ENCODE measurements around the gene RBM14.

- TF ChIP-seq, protein P1, sequence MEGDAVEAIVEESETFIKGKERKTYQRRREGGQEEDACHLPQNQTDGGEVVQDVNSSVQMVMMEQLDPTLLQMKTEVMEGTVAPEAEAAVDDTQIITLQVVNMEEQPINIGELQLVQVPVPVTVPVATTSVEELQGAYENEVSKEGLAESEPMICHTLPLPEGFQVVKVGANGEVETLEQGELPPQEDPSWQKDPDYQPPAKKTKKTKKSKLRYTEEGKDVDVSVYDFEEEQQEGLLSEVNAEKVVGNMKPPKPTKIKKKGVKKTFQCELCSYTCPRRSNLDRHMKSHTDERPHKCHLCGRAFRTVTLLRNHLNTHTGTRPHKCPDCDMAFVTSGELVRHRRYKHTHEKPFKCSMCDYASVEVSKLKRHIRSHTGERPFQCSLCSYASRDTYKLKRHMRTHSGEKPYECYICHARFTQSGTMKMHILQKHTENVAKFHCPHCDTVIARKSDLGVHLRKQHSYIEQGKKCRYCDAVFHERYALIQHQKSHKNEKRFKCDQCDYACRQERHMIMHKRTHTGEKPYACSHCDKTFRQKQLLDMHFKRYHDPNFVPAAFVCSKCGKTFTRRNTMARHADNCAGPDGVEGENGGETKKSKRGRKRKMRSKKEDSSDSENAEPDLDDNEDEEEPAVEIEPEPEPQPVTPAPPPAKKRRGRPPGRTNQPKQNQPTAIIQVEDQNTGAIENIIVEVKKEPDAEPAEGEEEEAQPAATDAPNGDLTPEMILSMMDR (conservative IDR thresholded peaks at IDR 0.05 in 1 of 2, IDR thresholded peaks at IDR 0.05 in 1 of 2; ENCODE audit: extremely low read depth in 1 of 2, insufficient read depth in 1 of 2, low read depth in 1 of 2, low read length in 2 of 2), result no peak
- no peak for TF ChIP-seq EZH2 (IDR thresholded peaks at IDR 0.05; ENCODE audit: borderline replicate concordance, low read length)
Observed at GRCh38 chr11:66589996-66590675, 26.3 kb upstream of the RBM14 start.

All from mammary epithelial cell (primary cell).